Heart left ventricle (tissue), 16 donors: ENCODE data around the gene SMIM44. TPM values are rescaled to one million over a fixed set of nuclear protein-coding genes. Genes with fewer than 3 reads are reported as not detected.

ENCODE experiments used
- ATAC-seq, 4 donors: fragments of 200-7000 bp; cut with Tn5 transposase; one replicate each; pipeline ENCODE4 v1.9.1; 2020 to 2022; ENCODE audit warnings: moderate library complexity in 4 of 4, mild to moderate bottlenecking in 3 of 4, moderate number of reproducible peaks in 1 of 4
- DNase-seq, 5 donors: peaks; one replicate each; pipeline ENCODE4 v3.0.0-alpha.2; 2020
- H3K27ac ChIP-seq, 12 donors: fragments of 200-600 bp; sonication (generic) in 4 of 12; one replicate each; pipeline versions ENCODE4 v1.5.0 to v1.8.0; 2016 to 2022; ENCODE audit warnings: mild to moderate bottlenecking in 2 of 12
- H3K27me3 ChIP-seq, 9 donors: fragments of 200-600 bp; sonication (generic) in 2 of 9; one replicate each; pipeline versions ENCODE4 v1.5.1 to v1.8.0; 2016 to 2022; ENCODE audit warnings: mild to moderate bottlenecking in 3 of 9
- H3K36me3 ChIP-seq, 9 donors: fragments of 200-600 bp; sonication (generic) in 2 of 9; one replicate each; pipeline versions ENCODE4 v1.5.0 to v1.8.0; 2018 to 2022; ENCODE audit warnings: mild to moderate bottlenecking in 2 of 9
- H3K4me1 ChIP-seq, 12 donors: fragments of 200-600 bp; sonication (generic) in 4 of 12; one replicate each; pipeline versions ENCODE4 v1.5.0 to v1.8.0; 2016 to 2022; ENCODE audit warnings: mild to moderate bottlenecking in 3 of 12
- H3K4me3 ChIP-seq, 12 donors: fragments of 200-600 bp; sonication (generic) in 4 of 12; one replicate each; pipeline versions ENCODE4 v1.5.0 to v1.8.0; 2017 to 2022; ENCODE audit warnings: mild to moderate bottlenecking in 9 of 12, moderate library complexity in 4 of 12
- H3K9me3 ChIP-seq, 12 donors: fragments of 200-600 bp; sonication (generic) in 4 of 12; one replicate each; pipeline versions ENCODE4 v1.5.0 to v1.8.0; 2016 to 2022; ENCODE audit warnings: mild to moderate bottlenecking in 1 of 12
- POLR2A ChIP-seq, 2 donors: fragments of 450-650 bp; IDR thresholded peaks; one replicate each; pipeline ENCODE4 v1.6.1; 2017; ENCODE audit warnings: antibody characterized with exemption in 2 of 2, mild to moderate bottlenecking in 2 of 2, moderate library complexity in 2 of 2
- whole genome bisulfite sequencing, 4 donors: extraction: QIAGEN DNeasy Blood & Tissue Kit in 2 of 4; methylation state at CpG; one replicate each; pipeline versions ENCODE4 v1.1.5 to v1.1.7; 2013 to 2018; 5-methylcytosine and 5-hydroxymethylcytosine counted together
- intact Hi-C, 10 donors: fragments of 100-400 bp; cut with DNase I; formaldehyde crosslinking; loops; one replicate each; pipeline versions ENCODE4 v1.11.1 to v1.14.2; 2022
- polyA plus RNA-seq, 2 donors: library from polyadenylated mRNA; stranded (reverse); fragments of 200-250 nt; gene quantifications; one replicate each; pipeline ENCODE4 v1.2.3, GENCODE V29; 2013
- total RNA-seq, 9 donors: library from RNA; depleted of rRNA in 2 of 9; stranded (reverse); fragments of >200 nt in 2 of 9; fragmentation: NEBNext Ultra II Directional in 3 of 9; extraction: Animal tissue kit (Norgen Biotek cat#: 25700) in 3 of 9; gene quantifications; one replicate each; pipeline versions ENCODE4 v1.1.0 to v1.2.4, GENCODE V29; 2016 to 2023
- TF ChIP-seq, protein P1 (sequence below), 12 donors: fragments of 200-600 bp; sonication (generic) in 4 of 12; IDR thresholded peaks; one replicate each; pipeline versions ENCODE4 v1.5.0 to v1.8.0; 2018 to 2022; ENCODE audit warnings: antibody characterized with exemption in 12 of 12, mild to moderate bottlenecking in 5 of 12
- donor health status: ischemic (EF 13 %, LVEDD 7.1; RV severe dilation, severe dysfunction).
- donor health status: healthy with polysubstance abuse.
- donor health status: DM: no; HTN: yes; CAD: no.
- donor health status: DM: no; HTN: no; CAD: no.
- donor health status: ischemic (EF 25% LVEDD 6.9; RV normal size, moderate dysfunction).
- donor health status: ischemic (EF 25% LVEDD 5.7; RV mildly dilated, moderate dysfunction).
- donor health status: healthy.
- donor health status: DM: yes; HTN: yes; CAD: no.
- donor health status: ischemic (EF 35%, LVEDD 5.7; RV mildly dilated, moderate dysfunction).
- donor health status: nonischemic (EF 11% LVEDD 7.7; RV severe dilation, severe dysfunction).
- donor health status: DM: yes; HTN: yes; CAD: no.
- donor health status: PGD.
- donor health status: ischemic (EF 29% LVEDD 5.4; RV normal size, mild dysfunction).
- donor health status: nonischemic (EF 23%, LVEDD 6.1; RV moderate dilation, normal function).

The SMIM44 gene
- total and polyA plus RNA-seq, 11 donors: not detected

- no peak overlapping the region for H3K4me3 ChIP-seq
- H3K27me3 ChIP-seq: no peaks in the 10 kb centered on the region
- TF ChIP-seq, protein P1, sequence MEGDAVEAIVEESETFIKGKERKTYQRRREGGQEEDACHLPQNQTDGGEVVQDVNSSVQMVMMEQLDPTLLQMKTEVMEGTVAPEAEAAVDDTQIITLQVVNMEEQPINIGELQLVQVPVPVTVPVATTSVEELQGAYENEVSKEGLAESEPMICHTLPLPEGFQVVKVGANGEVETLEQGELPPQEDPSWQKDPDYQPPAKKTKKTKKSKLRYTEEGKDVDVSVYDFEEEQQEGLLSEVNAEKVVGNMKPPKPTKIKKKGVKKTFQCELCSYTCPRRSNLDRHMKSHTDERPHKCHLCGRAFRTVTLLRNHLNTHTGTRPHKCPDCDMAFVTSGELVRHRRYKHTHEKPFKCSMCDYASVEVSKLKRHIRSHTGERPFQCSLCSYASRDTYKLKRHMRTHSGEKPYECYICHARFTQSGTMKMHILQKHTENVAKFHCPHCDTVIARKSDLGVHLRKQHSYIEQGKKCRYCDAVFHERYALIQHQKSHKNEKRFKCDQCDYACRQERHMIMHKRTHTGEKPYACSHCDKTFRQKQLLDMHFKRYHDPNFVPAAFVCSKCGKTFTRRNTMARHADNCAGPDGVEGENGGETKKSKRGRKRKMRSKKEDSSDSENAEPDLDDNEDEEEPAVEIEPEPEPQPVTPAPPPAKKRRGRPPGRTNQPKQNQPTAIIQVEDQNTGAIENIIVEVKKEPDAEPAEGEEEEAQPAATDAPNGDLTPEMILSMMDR (IDR thresholded peaks at IDR 0.05): no peak
- ATAC-seq: no peak
- WGBS, 4 donors: 87 to 91% (median 89%) methylated on average over 10 to 12 of the region's 12 CpGs
- intact Hi-C loops: no loop called here
- no peak overlapping the region for H3K27ac ChIP-seq
- no peaks in the 10 kb centered on the region for H3K9me3 ChIP-seq
- peaks cover 0 to 25% (median 5%) of the 10 kb centered on the region in 9 donors for H3K36me3 ChIP-seq
- DNase-seq: no peak
- peaks cover 0 to 50% (median 11%) of the 10 kb centered on the region in 12 donors for H3K4me1 ChIP-seq
Observed at GRCh38 chr19:3514930-3515329, 31.7 kb upstream of the SMIM44 start.

- peaks cover 0 to 54% (median 14%) of the 10 kb centered on the region in 12 donors for H3K4me1 ChIP-seq
- no peak overlapping the region for H3K27ac ChIP-seq
- ATAC-seq (peak in 2 of 4 donors; percentile 13 to 46), DNase-seq (peak in 2 of 5 donors; percentile 49 to 70)
- WGBS, 4 donors: 75 to 86% (median 81%) methylated on average over 15 to 23 of the region's 23 CpGs
- H3K9me3 ChIP-seq: no peaks in the 10 kb centered on the region
- TF ChIP-seq, protein P1 (IDR thresholded peaks at IDR 0.05): no peak
- no peak for TF ChIP-seq POLR2A (IDR thresholded peaks at IDR 0.05)
- no peak overlapping the region for H3K4me3 ChIP-seq
- intact Hi-C loops: no loop called here
- no peaks in the 10 kb centered on the region for H3K27me3 ChIP-seq
- H3K36me3 ChIP-seq: peaks cover 0 to 24% (median 2%) of the 10 kb centered on the region in 9 donors
Observed at GRCh38 chr19:3513229-3514140, 30.2 kb upstream of the SMIM44 start.

GRCh38 chr19:3512562-3513228, 29.5 kb upstream of the SMIM44 start:
- DNase-seq (no peak), ATAC-seq (peak in 3 of 4 donors; percentile 9 to 40 (median 16))
- no peaks in the 10 kb centered on the region for H3K27me3 ChIP-seq
- H3K27ac ChIP-seq: no peak overlapping the region
- peaks cover 0 to 60% (median 17%) of the 10 kb centered on the region in 12 donors for H3K4me1 ChIP-seq
- H3K4me3 ChIP-seq: no peak overlapping the region
- WGBS, 4 donors: 79 to 85% (median 82%) methylated on average over 12 to 17 of the region's 17 CpGs
- intact Hi-C loops: no loop called here
- no peaks in the 10 kb centered on the region for H3K9me3 ChIP-seq
- H3K36me3 ChIP-seq: peaks cover 0 to 24% (median 2%) of the 10 kb centered on the region in 9 donors
- TF ChIP-seq POLR2A (IDR thresholded peaks at IDR 0.05): no peak
- TF ChIP-seq, protein P1 (IDR thresholded peaks at IDR 0.05): no peak
